Loucy (cell line): ENCODE results near the gene NOMO2.

ENCODE experiments used
- CTCF ChIP-seq: fragments of 200-600 bp; sonication (generic); conservative IDR thresholded peaks from 2 replicates; pipeline ENCODE4 v1.5.1; 2014; ENCODE audit warnings: mild to moderate bottlenecking, antibody characterized with exemption, low read length
- EZH2phosphoT487 ChIP-seq: fragments of 200-600 bp; IDR thresholded peaks from 2 replicates; pipeline ENCODE4 v1.6.1; 2018; ENCODE audit warnings: antibody characterized with exemption, mild to moderate bottlenecking, moderate library complexity, borderline replicate concordance

GRCh38 chr16:18582902-18583301, 21.0 kb upstream of the NOMO2 start:
- TF ChIP-seq CTCF, result no peak
- TF ChIP-seq EZH2phosphoT487, result no peak
